Parathyroid adenoma (tissue), 2 donors: ENCODE data around the gene KRT3.

Source experiments
- H2AFZ ChIP-seq: fragments of 300-600 bp; sonication (generic); one replicate; pipeline ENCODE4 v1.7.0; 2017; ENCODE audit warnings: antibody characterized with exemption, mild to moderate bottlenecking
- H3K27ac ChIP-seq: fragments of 300-600 bp; sonication (generic); one replicate; pipeline ENCODE4 v1.7.0; 2017
- H3K27me3 ChIP-seq: fragments of 300-600 bp; sonication (generic); one replicate; pipeline ENCODE4 v1.7.0; 2017; ENCODE audit warnings: low read length; ENCODE audit not compliant: control insufficient read depth, insufficient read depth
- H3K36me3 ChIP-seq: fragments of 300-600 bp; sonication (generic); one replicate; pipeline ENCODE4 v1.7.0; 2017; ENCODE audit warnings: low read length; ENCODE audit not compliant: control insufficient read depth, insufficient read depth
- H3K4me1 ChIP-seq: fragments of 300-600 bp; sonication (generic); one replicate; pipeline ENCODE4 v1.7.0; 2017; ENCODE audit warnings: control low read depth
- H3K4me2 ChIP-seq: fragments of 300-600 bp; sonication (generic); one replicate; pipeline ENCODE4 v1.7.0; 2017; ENCODE audit warnings: low read length
- H3K4me3 ChIP-seq: fragments of 300-600 bp; sonication (generic); one replicate; pipeline ENCODE4 v1.7.0; 2017; ENCODE audit warnings: low read depth, low read length
- H3K79me2 ChIP-seq: fragments of 300-600 bp; sonication (generic); one replicate; pipeline ENCODE4 v1.7.0; 2017; ENCODE audit warnings: control low read depth
- H3K9ac ChIP-seq: fragments of 300-600 bp; sonication (generic); one replicate; pipeline ENCODE4 v1.7.0; 2017; ENCODE audit warnings: mild to moderate bottlenecking
- H3K9me3 ChIP-seq: fragments of 300-600 bp; sonication (generic); one replicate; pipeline ENCODE4 v1.7.0; 2017; ENCODE audit warnings: low read length; ENCODE audit not compliant: control insufficient read depth
- CTCF ChIP-seq: fragments of 300-600 bp; sonication (generic); IDR thresholded peaks from one replicate; pipeline ENCODE4 v1.7.0; 2017; ENCODE audit warnings: antibody characterized with exemption, mild to moderate bottlenecking
- donor health status: primary hyperparathyroidism.

Gene KRT3

DNA sequence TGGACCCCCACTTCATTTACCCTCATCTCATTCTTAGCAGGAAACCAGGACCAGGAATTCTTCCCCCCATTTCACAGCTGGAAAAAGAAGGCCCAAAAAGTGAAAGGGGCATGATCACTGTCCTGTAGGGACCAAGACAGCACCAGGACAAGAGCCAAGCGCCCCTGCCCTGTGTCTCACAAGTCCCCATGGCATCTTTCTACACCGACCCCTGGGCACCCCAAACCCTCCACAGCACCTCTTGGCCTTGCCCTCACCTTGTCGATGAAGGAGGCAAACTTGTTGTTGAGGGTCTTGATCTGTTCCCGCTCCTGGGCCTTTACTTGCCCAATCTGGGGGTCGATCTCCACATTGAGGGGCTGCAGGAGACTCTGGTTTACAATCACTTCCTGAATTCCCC, 19.5 kb downstream of the KRT3 start:
- Histone ChIP-seq H3K9me3 (no peaks in the 10 kb centered on the region), H3K4me1 (no peaks in the 10 kb centered on the region), H2AFZ (no peak overlapping the region), H3K27ac (no peak overlapping the region), H3K27me3 (no peaks in the 10 kb centered on the region), H3K4me2 (no peak overlapping the region), H3K36me3 (no peaks in the 10 kb centered on the region), H3K79me2 (no peaks in the 10 kb centered on the region), H3K9ac (no peak overlapping the region), H3K4me3 (no peak overlapping the region)
- TF ChIP-seq CTCF, result no peak

- H3K9ac ChIP-seq, result no peak overlapping the region
- no peak overlapping the region for H3K4me3 ChIP-seq
- H3K36me3 ChIP-seq, result no peaks in the 10 kb centered on the region
- H2AFZ ChIP-seq, result no peak overlapping the region
- H3K79me2 ChIP-seq, result no peaks in the 10 kb centered on the region
- H3K9me3 ChIP-seq, result no peaks in the 10 kb centered on the region
- TF ChIP-seq CTCF, result no peak
- no peaks in the 10 kb centered on the region for H3K27me3 ChIP-seq
- H3K4me1 ChIP-seq, result no peaks in the 10 kb centered on the region
- no peak overlapping the region for H3K27ac ChIP-seq
- H3K4me2 ChIP-seq, result no peak overlapping the region
Measured at GRCh38 chr12:52774629-52775250, 21.2 kb downstream of the KRT3 start.

DNA sequence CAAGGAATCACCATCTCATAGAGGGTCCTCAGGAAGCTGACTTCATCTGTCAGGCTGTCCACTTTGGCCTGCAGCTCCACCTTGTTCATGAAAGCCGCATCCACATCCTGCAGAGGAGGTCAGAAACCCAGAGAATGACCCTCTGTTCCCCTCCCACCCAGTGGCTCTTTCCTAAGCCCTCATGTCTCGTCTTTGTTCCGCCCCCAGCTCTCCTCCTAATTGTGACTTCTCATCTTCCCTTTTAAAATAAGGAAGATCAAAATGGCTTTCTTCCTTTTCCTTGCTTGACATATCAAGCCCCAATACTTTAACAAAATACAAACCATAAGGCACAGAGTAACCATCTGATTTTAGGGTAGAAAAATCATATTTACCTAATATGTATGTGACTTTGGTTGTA, 23.1 kb downstream of the KRT3 start:
- TF ChIP-seq CTCF, result no peak
- H3K4me3 ChIP-seq, result no peak overlapping the region
- H2AFZ ChIP-seq, result no peak overlapping the region
- H3K27ac ChIP-seq, result no peak overlapping the region
- no peaks in the 10 kb centered on the region for H3K27me3 ChIP-seq
- H3K36me3 ChIP-seq, result no peaks in the 10 kb centered on the region
- no peak overlapping the region for H3K9ac ChIP-seq
- H3K79me2 ChIP-seq, result no peaks in the 10 kb centered on the region
- H3K9me3 ChIP-seq, result no peaks in the 10 kb centered on the region
- no peaks in the 10 kb centered on the region for H3K4me1 ChIP-seq
- no peak overlapping the region for H3K4me2 ChIP-seq

DNA sequence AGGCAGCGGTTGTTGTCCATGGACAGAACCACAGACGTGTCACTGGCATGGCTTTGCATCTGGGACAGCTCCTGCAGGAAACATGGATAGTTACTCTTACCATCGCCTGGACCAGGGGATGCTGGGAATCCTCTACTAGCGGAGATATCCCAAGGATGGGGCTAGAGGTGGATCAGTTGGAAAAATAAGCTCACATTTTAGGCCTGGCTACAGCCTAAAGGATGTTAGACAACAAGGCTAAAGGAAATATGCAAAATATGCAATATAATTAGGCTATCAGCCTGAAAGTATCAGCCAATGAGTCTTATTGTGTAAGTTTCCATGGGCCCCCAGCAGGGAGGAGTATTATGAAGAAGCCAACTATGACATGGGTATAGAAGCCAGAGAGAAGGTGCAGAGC, 23.7 kb downstream of the KRT3 start:
- Histone ChIP-seq H3K4me1 (no peaks in the 10 kb centered on the region), H3K9me3 (no peaks in the 10 kb centered on the region), H3K36me3 (no peaks in the 10 kb centered on the region), H2AFZ (no peak overlapping the region), H3K79me2 (no peaks in the 10 kb centered on the region), H3K4me3 (no peak overlapping the region), H3K27ac (no peak overlapping the region), H3K9ac (no peak overlapping the region), H3K4me2 (no peak overlapping the region), H3K27me3 (no peaks in the 10 kb centered on the region)
- TF ChIP-seq CTCF, result no peak

DNA sequence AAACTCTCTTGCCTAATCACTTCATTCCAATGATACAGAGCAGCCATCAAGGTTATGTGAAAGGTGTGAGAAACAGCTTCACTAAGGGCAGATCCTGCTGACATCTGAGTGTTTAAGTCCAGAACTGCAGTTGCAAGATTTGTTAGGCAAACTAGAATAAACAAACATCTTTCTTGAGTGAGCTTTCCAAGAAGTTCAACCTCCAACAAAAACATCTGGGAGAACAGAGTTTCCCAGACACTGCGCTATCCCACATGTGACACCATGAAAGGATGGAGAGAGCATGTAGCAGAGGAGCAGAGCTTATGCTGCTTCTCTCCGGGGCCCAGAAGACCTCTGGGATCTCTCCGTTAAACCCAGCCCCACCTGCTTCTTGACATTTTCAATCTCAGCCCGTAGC, 24.4 kb downstream of the KRT3 start:
- no peaks in the 10 kb centered on the region for H3K36me3 ChIP-seq
- no peak overlapping the region for H3K9ac ChIP-seq
- H3K27me3 ChIP-seq, result no peaks in the 10 kb centered on the region

More for the DNA sequence above, 24.4 kb downstream of the KRT3 start:
- Histone ChIP-seq H3K4me2 (no peak overlapping the region), H3K4me1 (no peaks in the 10 kb centered on the region), H3K9me3 (no peaks in the 10 kb centered on the region), H3K79me2 (no peaks in the 10 kb centered on the region), H2AFZ (no peak overlapping the region), H3K27ac (no peak overlapping the region), H3K4me3 (no peak overlapping the region)
- TF ChIP-seq CTCF, result no peak
